HepG2 (cell line): ENCODE measurements around the gene POLD3. TPM values are rescaled to one million over a fixed set of nuclear protein-coding genes. Genes with fewer than 3 reads are reported as not detected.
A peak's percentile ranks its signal among the peaks of the same experiment; 100 is the strongest.

Experiments
- ARNT ChIP-seq: fragments of 450-650 bp; IDR thresholded peaks from 2 replicates; pipeline ENCODE4 v1.6.1; 2017
- CHCHD3 ChIP-seq: sonication (generic); formaldehyde crosslinking; IDR thresholded peaks from 2 replicates; pipeline ENCODE4 v1.8.0; 2022; ENCODE audit warnings: mild to moderate bottlenecking, missing genetic modification reagents, moderate library complexity
- E2F1 ChIP-seq: sonication (generic); formaldehyde crosslinking; IDR thresholded peaks from 2 replicates; pipeline ENCODE4 v1.5.0; 2020; ENCODE audit warnings: missing genetic modification reagents
- GPN1 ChIP-seq: sonication (generic); formaldehyde crosslinking; IDR thresholded peaks from 2 replicates; pipeline ENCODE4 v1.5.1; 2020; ENCODE audit warnings: missing genetic modification reagents, borderline replicate concordance
- HNRNPLL ChIP-seq: fragments of 200-400 bp; formaldehyde crosslinking; IDR thresholded peaks from 2 replicates; pipeline ENCODE4 v1.6.1; 2017; ENCODE audit warnings: mild to moderate bottlenecking, low read depth, low read length; ENCODE audit not compliant: poor library complexity, severe bottlenecking
- IRF1 ChIP-seq: sonication (generic); formaldehyde crosslinking; IDR thresholded peaks from 2 replicates; pipeline ENCODE4 v1.4.0; 2020; ENCODE audit warnings: low read depth, mild to moderate bottlenecking, missing genetic modification reagents
- MZF1 ChIP-seq: sonication (generic); formaldehyde crosslinking; IDR thresholded peaks from 2 replicates; pipeline ENCODE4 v1.8.1; 2023; ENCODE audit warnings: mild to moderate bottlenecking, missing genetic modification reagents, borderline replicate concordance
- ONECUT2 ChIP-seq: sonication (generic); formaldehyde crosslinking; IDR thresholded peaks from 2 replicates; pipeline ENCODE4 v1.4.0; 2020; ENCODE audit warnings: missing genetic modification reagents
- SKI ChIP-seq: fragments of 450-650 bp; IDR thresholded peaks from one replicate; pipeline ENCODE4 v1.6.1; 2018; ENCODE audit warnings: mild to moderate bottlenecking; ENCODE audit not compliant: partially characterized antibody
- TBL1XR1 ChIP-seq: fragments of 150-350 bp; IDR thresholded peaks from 2 replicates; pipeline ENCODE4 v1.6.1; 2014; ENCODE audit warnings: borderline replicate concordance, low read length; ENCODE audit not compliant: partially characterized antibody
- ZNF138 ChIP-seq: sonication (generic); formaldehyde crosslinking; IDR thresholded peaks from 2 replicates; pipeline ENCODE4 v1.5.0; 2020; ENCODE audit warnings: mild to moderate bottlenecking, low read depth, missing genetic modification reagents
- ZNF670 ChIP-seq: sonication (generic); formaldehyde crosslinking; IDR thresholded peaks from 2 replicates; pipeline ENCODE4 v1.8.0; 2022; ENCODE audit warnings: mild to moderate bottlenecking, missing genetic modification reagents, borderline replicate concordance
- ZNF766 ChIP-seq: sonication (generic); formaldehyde crosslinking; IDR thresholded peaks from 2 replicates; pipeline ENCODE4 v1.5.0; 2020; ENCODE audit warnings: missing genetic modification reagents, borderline replicate concordance
- ZNF883 ChIP-seq: sonication (generic); formaldehyde crosslinking; IDR thresholded peaks from 2 replicates; pipeline ENCODE4 v1.5.1; 2020; ENCODE audit warnings: mild to moderate bottlenecking, missing genetic modification reagents; ENCODE audit errors: not compliant biosample characterization
- ZSCAN9 ChIP-seq: IDR thresholded peaks from 2 replicates; pipeline ENCODE4 v1.6.1; 2016; ENCODE audit warnings: borderline replicate concordance
- polyA plus RNA-seq, 8 experiments: library from polyadenylated mRNA; depleted of rRNA in 3 of 8; stranded (reverse) in 7 of 8; unstranded in 1 of 8; fragments of >200 nt; fragmentation: Illumina TruSeq in 4 of 8; extraction: Trizol in 4 of 8; gene quantifications; 2 replicates each; pipeline versions ENCODE4 v1.2.1 to v1.2.3, GENCODE V29; 2011 to 2016; ENCODE audit warnings: low read depth in 4 of 8, missing spikeins in 1 of 8, mixed read lengths in 1 of 8; ENCODE audit not compliant: insufficient read depth in 1 of 8
- total RNA-seq, 5 experiments: library from RNA; depleted of rRNA; stranded (reverse); fragments of >200 nt; fragmentation: Illumina TruSeq; extraction: Trizol; gene quantifications; 2 replicates each; pipeline ENCODE4 v1.2.3, GENCODE V29; 2016; ENCODE audit warnings: low read depth in 1 of 5
- TF ChIP-seq, protein P1 (sequence below): sonication (generic); formaldehyde crosslinking; IDR thresholded peaks from 2 replicates; pipeline ENCODE4 v1.4.0; 2020; ENCODE audit warnings: missing genetic modification reagents, borderline replicate concordance
- TF ChIP-seq, protein P2 (sequence below): sonication (generic); formaldehyde crosslinking; IDR thresholded peaks from 2 replicates; pipeline ENCODE4 v1.4.0; 2020; ENCODE audit warnings: missing genetic modification reagents, borderline replicate concordance
- TF ChIP-seq, protein P3 (sequence below): sonication (generic); formaldehyde crosslinking; IDR thresholded peaks from 2 replicates; pipeline ENCODE4 v1.4.0; 2020; ENCODE audit warnings: mild to moderate bottlenecking, missing genetic modification reagents, borderline replicate concordance
- TF ChIP-seq, protein P4 (sequence below): sonication (generic); formaldehyde crosslinking; IDR thresholded peaks from 2 replicates; pipeline ENCODE4 v1.5.0; 2020; ENCODE audit warnings: missing genetic modification reagents, mild to moderate bottlenecking, borderline replicate concordance

Gene POLD3
- total and polyA plus RNA-seq, 2 of the 13 experiments (the other 11 are each of a cell fraction or from before 2014, with no cell fraction given) = 6.3 to 18.9 TPM

GRCh38 chr11:74592441-74593362 is at the start of gene POLD3 (continued):
- TF ChIP-seq ARNT = no peak
- TF ChIP-seq, protein P1, sequence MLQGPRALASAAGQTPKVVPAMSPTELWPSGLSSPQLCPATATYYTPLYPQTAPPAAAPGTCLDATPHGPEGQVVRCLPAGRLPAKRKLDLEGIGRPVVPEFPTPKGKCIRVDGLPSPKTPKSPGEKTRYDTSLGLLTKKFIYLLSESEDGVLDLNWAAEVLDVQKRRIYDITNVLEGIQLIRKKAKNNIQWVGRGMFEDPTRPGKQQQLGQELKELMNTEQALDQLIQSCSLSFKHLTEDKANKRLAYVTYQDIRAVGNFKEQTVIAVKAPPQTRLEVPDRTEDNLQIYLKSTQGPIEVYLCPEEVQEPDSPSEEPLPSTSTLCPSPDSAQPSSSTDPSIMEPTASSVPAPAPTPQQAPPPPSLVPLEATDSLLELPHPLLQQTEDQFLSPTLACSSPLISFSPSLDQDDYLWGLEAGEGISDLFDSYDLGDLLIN (CRISPR knock-in tag) = peak; percentile 94; the same call in 1 of the 2 replicates
- 0 out of 2 replicates have a peak, but pooled peaks have one; percentile 19 for TF ChIP-seq ZSCAN9 (CRISPR knock-in tag)
- peak; percentile 77 for TF ChIP-seq HNRNPLL
- TF ChIP-seq, protein P2, sequence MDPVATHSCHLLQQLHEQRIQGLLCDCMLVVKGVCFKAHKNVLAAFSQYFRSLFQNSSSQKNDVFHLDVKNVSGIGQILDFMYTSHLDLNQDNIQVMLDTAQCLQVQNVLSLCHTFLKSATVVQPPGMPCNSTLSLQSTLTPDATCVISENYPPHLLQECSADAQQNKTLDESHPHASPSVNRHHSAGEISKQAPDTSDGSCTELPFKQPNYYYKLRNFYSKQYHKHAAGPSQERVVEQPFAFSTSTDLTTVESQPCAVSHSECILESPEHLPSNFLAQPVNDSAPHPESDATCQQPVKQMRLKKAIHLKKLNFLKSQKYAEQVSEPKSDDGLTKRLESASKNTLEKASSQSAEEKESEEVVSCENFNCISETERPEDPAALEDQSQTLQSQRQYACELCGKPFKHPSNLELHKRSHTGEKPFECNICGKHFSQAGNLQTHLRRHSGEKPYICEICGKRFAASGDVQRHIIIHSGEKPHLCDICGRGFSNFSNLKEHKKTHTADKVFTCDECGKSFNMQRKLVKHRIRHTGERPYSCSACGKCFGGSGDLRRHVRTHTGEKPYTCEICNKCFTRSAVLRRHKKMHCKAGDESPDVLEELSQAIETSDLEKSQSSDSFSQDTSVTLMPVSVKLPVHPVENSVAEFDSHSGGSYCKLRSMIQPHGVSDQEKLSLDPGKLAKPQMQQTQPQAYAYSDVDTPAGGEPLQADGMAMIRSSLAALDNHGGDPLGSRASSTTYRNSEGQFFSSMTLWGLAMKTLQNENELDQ = no peak
- no peak for TF ChIP-seq CHCHD3
- peak; percentile 30; the same call in 1 of the 2 replicates for TF ChIP-seq ZNF766 (CRISPR knock-in tag)
- TF ChIP-seq, protein P3, sequence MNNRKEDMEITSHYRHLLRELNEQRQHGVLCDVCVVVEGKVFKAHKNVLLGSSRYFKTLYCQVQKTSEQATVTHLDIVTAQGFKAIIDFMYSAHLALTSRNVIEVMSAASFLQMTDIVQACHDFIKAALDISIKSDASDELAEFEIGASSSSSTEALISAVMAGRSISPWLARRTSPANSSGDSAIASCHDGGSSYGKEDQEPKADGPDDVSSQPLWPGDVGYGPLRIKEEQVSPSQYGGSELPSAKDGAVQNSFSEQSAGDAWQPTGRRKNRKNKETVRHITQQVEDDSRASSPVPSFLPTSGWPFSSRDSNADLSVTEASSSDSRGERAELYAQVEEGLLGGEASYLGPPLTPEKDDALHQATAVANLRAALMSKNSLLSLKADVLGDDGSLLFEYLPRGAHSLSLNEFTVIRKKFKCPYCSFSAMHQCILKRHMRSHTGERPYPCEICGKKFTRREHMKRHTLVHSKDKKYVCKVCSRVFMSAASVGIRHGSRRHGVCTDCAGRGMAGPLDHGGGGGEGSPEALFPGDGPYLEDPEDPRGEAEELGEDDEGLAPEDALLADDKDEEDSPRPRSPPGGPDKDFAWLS (CRISPR knock-in tag) = no peak
- TF ChIP-seq IRF1 (CRISPR knock-in tag) = no peak
- TF ChIP-seq MZF1 (CRISPR knock-in tag) = no peak
- TF ChIP-seq, protein P4, sequence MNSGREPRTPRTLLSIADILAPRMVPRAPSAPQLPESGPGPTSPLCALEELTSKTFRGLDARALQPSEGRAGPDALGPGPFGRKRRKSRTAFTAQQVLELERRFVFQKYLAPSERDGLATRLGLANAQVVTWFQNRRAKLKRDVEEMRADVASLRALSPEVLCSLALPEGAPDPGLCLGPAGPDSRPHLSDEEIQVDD (CRISPR knock-in tag) = no peak
- TF ChIP-seq E2F1 = peak; percentile 100
- no peak for TF ChIP-seq ONECUT2
- TF ChIP-seq ZNF883 (CRISPR knock-in tag) = peak; percentile 67
- TF ChIP-seq SKI = peak; percentile 51
- TF ChIP-seq TBL1XR1 = no peak
- TF ChIP-seq GPN1 (CRISPR knock-in tag) = no peak
- no peak for TF ChIP-seq ZNF138
- TF ChIP-seq ZNF670 (CRISPR knock-in tag) = no peak
